IMR-90 (cell line): ENCODE data around the gene SORBS1.

Experiments used
- CEBPB ChIP-seq: IDR thresholded peaks from 2 replicates; pipeline ENCODE4 v1.6.1; 2012; ENCODE audit warnings: low read depth, low read length, improper control_type of control experiment
- CHD1 ChIP-seq: IDR thresholded peaks from 2 replicates; pipeline ENCODE4 v1.6.1; 2012; ENCODE audit warnings: low read depth, low read length, improper control_type of control experiment
- FOS ChIP-seq: fragments of 150-350 bp; IDR thresholded peaks from 2 replicates; pipeline ENCODE4 v1.6.1; 2016; ENCODE audit warnings: low read depth, low read length
- MAFK ChIP-seq: IDR thresholded peaks from 2 replicates; pipeline ENCODE4 v1.6.1; 2012; ENCODE audit warnings: low read depth, low read length, improper control_type of control experiment
- MXI1 ChIP-seq: IDR thresholded peaks from 2 replicates; pipeline ENCODE4 v1.6.1; 2012; ENCODE audit warnings: low read depth, mild to moderate bottlenecking, low read length, moderate library complexity, borderline replicate concordance
- POLR2A ChIP-seq: IDR thresholded peaks from 2 replicates; pipeline ENCODE4 v1.6.1; 2012; ENCODE audit warnings: mild to moderate bottlenecking, low read depth, low read length
- RAD21 ChIP-seq: IDR thresholded peaks from 2 replicates; pipeline ENCODE4 v1.6.1; 2012; ENCODE audit warnings: low read length, improper control_type of control experiment
- SMC3 ChIP-seq: fragments of 150-350 bp; IDR thresholded peaks from 2 replicates; pipeline ENCODE4 v1.6.1; 2016; ENCODE audit warnings: low read depth, mild to moderate bottlenecking, antibody characterized with exemption, low read length, moderate library complexity
- TF ChIP-seq, protein P1 (sequence below): conservative IDR thresholded peaks from 2 replicates; pipeline ENCODE4 v1.5.1; 2012; ENCODE audit warnings: mild to moderate bottlenecking, low read depth, low read length, improper control_type of control experiment
- TF ChIP-seq, protein P2 (sequence below): fragments of 150-350 bp; IDR thresholded peaks from 2 replicates; pipeline ENCODE4 v1.6.1; 2016; ENCODE audit warnings: low read depth, mild to moderate bottlenecking, low read length, moderate library complexity, borderline replicate concordance
- TF ChIP-seq, protein P3 (sequence below): fragments of 150-350 bp; IDR thresholded peaks from 2 replicates; pipeline ENCODE4 v1.6.1; 2017; ENCODE audit warnings: mild to moderate bottlenecking, antibody characterized with exemption, low read length, low read depth

DNA sequence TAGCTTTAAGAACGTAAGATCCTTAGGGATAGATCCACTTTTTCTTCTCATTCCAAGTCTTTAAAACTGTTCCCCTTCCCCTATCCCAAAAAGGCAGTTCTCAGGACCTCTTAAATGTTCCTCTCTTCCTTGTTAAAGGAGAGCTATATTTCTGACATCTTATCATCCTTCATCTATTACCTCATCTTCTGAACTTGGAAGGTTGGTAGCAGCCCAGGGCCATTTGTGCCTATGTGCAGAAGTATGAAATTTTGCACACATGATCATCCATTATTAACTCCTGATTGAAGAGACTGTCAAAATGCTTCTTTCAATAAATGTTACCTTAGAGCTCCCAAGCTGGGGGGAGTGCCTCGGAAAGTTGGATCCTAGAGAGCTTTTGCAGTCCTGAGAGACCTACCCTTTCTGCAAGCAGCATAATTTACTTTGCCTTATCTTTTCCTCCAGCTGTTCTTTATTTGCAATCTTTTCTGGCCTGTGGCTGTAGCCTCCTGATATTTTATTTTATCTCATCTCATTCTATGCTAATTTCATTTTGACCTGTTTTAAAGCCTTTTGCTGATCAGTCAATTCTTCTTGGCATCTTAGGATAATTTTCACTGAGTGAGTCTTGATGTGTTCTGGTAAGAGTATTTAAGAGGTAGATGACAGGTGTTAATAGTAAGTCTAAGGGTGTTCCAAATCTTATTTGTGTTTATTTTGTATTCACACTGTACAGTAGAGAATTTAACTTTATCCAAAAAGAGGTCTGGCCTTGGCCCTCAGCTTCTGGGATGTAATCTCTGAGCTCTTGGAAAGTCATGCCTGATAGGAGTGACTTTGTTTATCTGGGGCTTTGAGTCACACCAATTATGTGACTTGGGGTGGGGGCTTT, 135.3 kb downstream of the SORBS1 start:
- TF ChIP-seq RAD21: no peak
- no peak for TF ChIP-seq CHD1
- no peak for TF ChIP-seq MAFK
- TF ChIP-seq FOS: no peak
- TF ChIP-seq MXI1: no peak
- TF ChIP-seq SMC3: no peak
- TF ChIP-seq, protein P1, sequence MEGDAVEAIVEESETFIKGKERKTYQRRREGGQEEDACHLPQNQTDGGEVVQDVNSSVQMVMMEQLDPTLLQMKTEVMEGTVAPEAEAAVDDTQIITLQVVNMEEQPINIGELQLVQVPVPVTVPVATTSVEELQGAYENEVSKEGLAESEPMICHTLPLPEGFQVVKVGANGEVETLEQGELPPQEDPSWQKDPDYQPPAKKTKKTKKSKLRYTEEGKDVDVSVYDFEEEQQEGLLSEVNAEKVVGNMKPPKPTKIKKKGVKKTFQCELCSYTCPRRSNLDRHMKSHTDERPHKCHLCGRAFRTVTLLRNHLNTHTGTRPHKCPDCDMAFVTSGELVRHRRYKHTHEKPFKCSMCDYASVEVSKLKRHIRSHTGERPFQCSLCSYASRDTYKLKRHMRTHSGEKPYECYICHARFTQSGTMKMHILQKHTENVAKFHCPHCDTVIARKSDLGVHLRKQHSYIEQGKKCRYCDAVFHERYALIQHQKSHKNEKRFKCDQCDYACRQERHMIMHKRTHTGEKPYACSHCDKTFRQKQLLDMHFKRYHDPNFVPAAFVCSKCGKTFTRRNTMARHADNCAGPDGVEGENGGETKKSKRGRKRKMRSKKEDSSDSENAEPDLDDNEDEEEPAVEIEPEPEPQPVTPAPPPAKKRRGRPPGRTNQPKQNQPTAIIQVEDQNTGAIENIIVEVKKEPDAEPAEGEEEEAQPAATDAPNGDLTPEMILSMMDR: no peak
- TF ChIP-seq POLR2A: no peak
- no peak for TF ChIP-seq CEBPB
- TF ChIP-seq, protein P2, sequence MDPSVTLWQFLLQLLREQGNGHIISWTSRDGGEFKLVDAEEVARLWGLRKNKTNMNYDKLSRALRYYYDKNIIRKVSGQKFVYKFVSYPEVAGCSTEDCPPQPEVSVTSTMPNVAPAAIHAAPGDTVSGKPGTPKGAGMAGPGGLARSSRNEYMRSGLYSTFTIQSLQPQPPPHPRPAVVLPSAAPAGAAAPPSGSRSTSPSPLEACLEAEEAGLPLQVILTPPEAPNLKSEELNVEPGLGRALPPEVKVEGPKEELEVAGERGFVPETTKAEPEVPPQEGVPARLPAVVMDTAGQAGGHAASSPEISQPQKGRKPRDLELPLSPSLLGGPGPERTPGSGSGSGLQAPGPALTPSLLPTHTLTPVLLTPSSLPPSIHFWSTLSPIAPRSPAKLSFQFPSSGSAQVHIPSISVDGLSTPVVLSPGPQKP: no peak
- TF ChIP-seq, protein P3, sequence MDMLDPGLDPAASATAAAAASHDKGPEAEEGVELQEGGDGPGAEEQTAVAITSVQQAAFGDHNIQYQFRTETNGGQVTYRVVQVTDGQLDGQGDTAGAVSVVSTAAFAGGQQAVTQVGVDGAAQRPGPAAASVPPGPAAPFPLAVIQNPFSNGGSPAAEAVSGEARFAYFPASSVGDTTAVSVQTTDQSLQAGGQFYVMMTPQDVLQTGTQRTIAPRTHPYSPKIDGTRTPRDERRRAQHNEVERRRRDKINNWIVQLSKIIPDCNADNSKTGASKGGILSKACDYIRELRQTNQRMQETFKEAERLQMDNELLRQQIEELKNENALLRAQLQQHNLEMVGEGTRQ: no peak
